A549 (cell line): Measurements from ENCODE around the gene CYP24A1.

ENCODE experiments used
- CEBPB ChIP-seq, 2 experiments: fragments of >200 bp in 1 of 2; sonication (Bioruptor Twin) in 1 of 2; formaldehyde crosslinking in 1 of 2; IDR thresholded peaks; 2 replicates each; pipeline ENCODE4 v1.6.1; 2012 to 2016
- CHD4 ChIP-seq: fragments of 200-600 bp; sonication (generic); IDR thresholded peaks from 2 replicates; pipeline ENCODE4 v1.6.1; 2016; ENCODE audit warnings: antibody characterized with exemption, mild to moderate bottlenecking, borderline replicate concordance
- CTCF ChIP-seq: fragments of >200 bp; sonication (Bioruptor Twin); formaldehyde crosslinking; IDR thresholded peaks from 3 replicates; pipeline ENCODE4 v1.5.1; 2016
- EHMT2 ChIP-seq: fragments of 200-600 bp; sonication (generic); IDR thresholded peaks from 2 replicates; pipeline ENCODE4 v1.6.1; 2016; ENCODE audit warnings: antibody characterized with exemption, low read depth, mild to moderate bottlenecking, moderate library complexity
- REST ChIP-seq: fragments of 200-600 bp; sonication (generic); IDR thresholded peaks from 2 replicates; pipeline ENCODE4 v1.6.1; 2016; ENCODE audit warnings: antibody characterized with exemption, mild to moderate bottlenecking, moderate library complexity
- RFX5 ChIP-seq: fragments of 450-650 bp; IDR thresholded peaks from 2 replicates; pipeline ENCODE4 v1.7.1; 2014; ENCODE audit warnings: antibody characterized with exemption, mild to moderate bottlenecking, moderate library complexity

- TF ChIP-seq EHMT2 (no peak), CTCF (no peak), CEBPB (IDR thresholded peaks at IDR 0.05) (no peak), REST (no peak), CHD4 (no peak), RFX5 (no peak)
Observed at GRCh38 chr20:54189630-54190029, 15.8 kb upstream of the CYP24A1 start.
